ENCODE data around the gene NBPF1.
"Not testable (repeated sequence)": the region's sequence is repeated elsewhere in the genome, so short reads cannot be mapped to it uniquely, and the experiment has no call there.

Gene NBPF1

GRCh38 chr1:16512624-16513411 is 100.5 kb downstream of the NBPF1 start:
- DNase-seq (ENCODE audit: low read depth in 2 of 2): not testable (repeated sequence)
